Neuronal stem cell (in vitro differentiated cells): ENCODE measurements around the gene MYL9.
"Not testable (repeated sequence)": the region's sequence is repeated elsewhere in the genome, so short reads cannot be mapped to it uniquely, and the experiment has no call there.

ENCODE experiments used
- DNase-seq: peaks from one replicate; pipeline ENCODE4 v3.0.0-alpha.2; 2013; ENCODE audit warnings: low spot score
- H2AFZ ChIP-seq: one replicate; pipeline ENCODE4 v1.6.1; 2013; ENCODE audit warnings: mild to moderate bottlenecking, low read length, inconsistent platforms
- H2AK5ac ChIP-seq: 2 replicates; pipeline ENCODE4 v1.6.1; 2013; ENCODE audit warnings: low read depth, mild to moderate bottlenecking, inconsistent platforms, low read length, moderate library complexity, mixed read lengths
- H2BK120ac ChIP-seq: 2 replicates; pipeline ENCODE4 v1.6.1; 2013; ENCODE audit warnings: low read depth, mild to moderate bottlenecking, inconsistent platforms, low read length, moderate library complexity, mixed read lengths
- H2BK12ac ChIP-seq: one replicate; pipeline ENCODE4 v1.6.1; 2013; ENCODE audit warnings: low read length, inconsistent platforms
- H2BK15ac ChIP-seq: 2 replicates; pipeline ENCODE4 v1.6.1; 2013; ENCODE audit warnings: mild to moderate bottlenecking, low read length, inconsistent platforms, mixed read lengths
- H2BK5ac ChIP-seq: one replicate; pipeline ENCODE4 v1.6.1; 2013; ENCODE audit warnings: inconsistent platforms, mild to moderate bottlenecking, low read length, moderate library complexity
- H3K14ac ChIP-seq: one replicate; pipeline ENCODE4 v1.6.1; 2013; ENCODE audit warnings: low read length, inconsistent platforms
- H3K18ac ChIP-seq: 2 replicates; pipeline ENCODE4 v1.6.1; 2013; ENCODE audit warnings: low read length, inconsistent platforms
- H3K23ac ChIP-seq: 2 replicates; pipeline ENCODE4 v1.6.1; 2013; ENCODE audit warnings: low read depth, mild to moderate bottlenecking, mixed read lengths, low read length, inconsistent platforms; ENCODE audit not compliant: poor library complexity
- H3K27ac ChIP-seq: replicated peaks from 3 replicates; pipeline ENCODE4 v1.5.1; 2013; ENCODE audit warnings: low read length, inconsistent platforms
- H3K27me3 ChIP-seq, 3 experiments: 2 replicates each; pipeline ENCODE4 v1.6.1; 2013; ENCODE audit warnings: low read length in 3 of 3, mild to moderate bottlenecking in 2 of 3, inconsistent platforms in 1 of 3, low read depth in 1 of 3, mixed read lengths in 1 of 3, moderate library complexity in 1 of 3; ENCODE audit not compliant: control insufficient read depth in 3 of 3, insufficient read depth in 3 of 3
- H3K36me3 ChIP-seq, 2 donors: replicated peaks in 1 of 2; 2 replicates each; pipeline ENCODE4 v1.6.1; 2013; ENCODE audit warnings: low read length in 2 of 2; ENCODE audit not compliant: control insufficient read depth in 2 of 2, insufficient read depth in 2 of 2
- H3K4ac ChIP-seq: 2 replicates; pipeline ENCODE4 v1.6.1; 2013; ENCODE audit warnings: inconsistent platforms, mild to moderate bottlenecking, low read length, moderate library complexity
- H3K4me1 ChIP-seq, 2 donors: 1 replicate in 1 of 2; 2 replicates in 1 of 2; pipeline ENCODE4 v1.6.1; 2013; ENCODE audit warnings: low read length in 2 of 2, low read depth in 1 of 2; ENCODE audit not compliant: control insufficient read depth in 2 of 2, insufficient read depth in 1 of 2
- H3K4me2 ChIP-seq: one replicate; pipeline ENCODE4 v1.6.1; 2013; ENCODE audit warnings: mild to moderate bottlenecking, low read length, inconsistent platforms; ENCODE audit not compliant: insufficient read depth, poor library complexity, severe bottlenecking
- H3K4me3 ChIP-seq, 2 donors: 2 replicates each; pipeline ENCODE4 v1.5.1; 2013; ENCODE audit warnings: low read length in 2 of 2, mild to moderate bottlenecking in 2 of 2, inconsistent platforms in 1 of 2, moderate library complexity in 1 of 2
- H3K79me1 ChIP-seq: one replicate; pipeline ENCODE4 v1.6.1; 2013; ENCODE audit warnings: low read depth, mild to moderate bottlenecking, inconsistent platforms, low read length, moderate library complexity
- H3K9ac ChIP-seq: one replicate; pipeline ENCODE4 v1.6.1; 2013; ENCODE audit warnings: mild to moderate bottlenecking, low read depth, low read length, inconsistent platforms; ENCODE audit not compliant: poor library complexity
- H3K9me3 ChIP-seq, 2 donors: replicated peaks in 1 of 2; 2 replicates each; pipeline versions ENCODE3 to v1.6.1; 2013; ENCODE audit warnings: low read length in 2 of 2, mild to moderate bottlenecking in 2 of 2, inconsistent platforms in 1 of 2, low read depth in 1 of 2, mixed read lengths in 1 of 2, moderate library complexity in 1 of 2; ENCODE audit not compliant: control insufficient read depth in 2 of 2, insufficient read depth in 1 of 2
- H4K8ac ChIP-seq: one replicate; pipeline ENCODE4 v1.6.1; 2013; ENCODE audit warnings: low read depth, mild to moderate bottlenecking, inconsistent platforms, low read length, moderate library complexity
- H4K91ac ChIP-seq: one replicate; pipeline ENCODE4 v1.6.1; 2013; ENCODE audit warnings: low read length, low read depth, mild to moderate bottlenecking, inconsistent platforms; ENCODE audit not compliant: poor library complexity
- WGBS, 2 donors: extraction: QIAGEN DNeasy Blood & Tissue Kit; methylation state at CpG; one replicate each; pipeline ENCODE4 v1.1.7; 2013; ENCODE audit warnings: missing lambda C conversion rate in 2 of 2, mixed read lengths in 1 of 2; ENCODE audit not compliant: insufficient read length in 2 of 2, insufficient replicate concordance in 1 of 2; ENCODE audit errors: extremely low coverage in 2 of 2; 5-methylcytosine and 5-hydroxymethylcytosine counted together

Gene MYL9

DNA sequence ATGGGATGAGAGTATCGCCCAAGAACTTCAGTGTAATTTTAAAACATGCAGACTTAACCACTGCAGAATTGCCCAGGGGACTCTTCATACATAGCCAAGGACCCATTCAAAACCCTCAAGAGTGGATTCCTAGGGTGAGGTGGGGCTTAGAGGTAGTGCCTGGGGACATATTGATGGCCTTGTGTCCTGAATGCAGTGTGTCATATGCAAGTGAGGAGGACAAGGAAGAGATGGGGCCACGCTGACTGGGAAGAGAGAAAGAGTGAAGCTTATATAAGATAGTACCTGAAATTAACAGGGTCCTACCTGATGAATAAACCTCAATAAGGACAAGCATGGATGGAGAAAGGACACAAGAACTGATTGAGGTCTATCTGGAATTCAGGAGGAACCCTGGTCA is 13.9 kb downstream of the MYL9 start:
- Histone ChIP-seq H2BK12ac (no peak overlapping the region), H3K27me3 (no peaks in the 10 kb centered on the region), H2AFZ (no peak overlapping the region), H3K23ac (no peak overlapping the region), H3K4me1 (peaks cover 0 to 2% of the 10 kb centered on the region in 2 donors), H2AK5ac (no peak overlapping the region), H3K27ac (no peak overlapping the region), H2BK120ac (no peak overlapping the region), H3K4me3 (no peak overlapping the region), H2BK5ac (no peak overlapping the region), H3K4ac (no peak overlapping the region), H3K79me1 (peaks cover 3% of the 10 kb centered on the region), H3K18ac (no peak overlapping the region), H4K8ac (no peak overlapping the region), H3K9ac (no peak overlapping the region), H3K9me3 (no peaks in the 10 kb centered on the region), H3K36me3 (no peaks in the 10 kb centered on the region), H3K4me2 (no peak overlapping the region), H2BK15ac (no peak overlapping the region), H4K91ac (no peak overlapping the region), H3K14ac (no peak overlapping the region)
- WGBS, 2 donors: no CpG with 5 or more reads among the region's 2 CpGs
- no peak for DNase-seq

DNA sequence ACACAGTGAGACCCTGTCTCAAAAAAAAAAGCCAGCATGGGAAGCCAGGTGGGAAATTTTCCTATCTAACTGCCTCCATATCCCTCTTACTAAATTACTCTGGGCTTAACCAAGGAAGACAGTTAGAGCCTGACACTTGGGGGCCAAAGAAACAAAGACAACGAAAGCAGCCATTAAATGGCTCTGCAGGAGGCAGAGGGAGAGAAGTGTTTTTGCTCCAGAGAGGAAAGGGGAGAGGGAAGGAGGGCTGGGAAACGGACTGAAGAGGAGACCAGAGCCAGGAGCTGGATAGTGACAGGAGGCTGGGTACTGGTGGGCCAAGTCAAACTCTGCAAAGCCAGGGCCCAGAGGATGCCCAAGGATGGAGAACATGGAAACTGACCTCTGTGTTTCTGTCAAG is 21.4 kb downstream of the MYL9 start:
- Histone ChIP-seq H2BK5ac (no peak overlapping the region), H3K4me2 (no peak overlapping the region), H3K27me3 (no peaks in the 10 kb centered on the region), H3K4ac (no peak overlapping the region), H4K91ac (no peak overlapping the region), H3K4me1 (peaks cover 0 to 5% of the 10 kb centered on the region in 2 donors), H3K4me3 (no peak overlapping the region), H2BK120ac (no peak overlapping the region), H3K9me3 (peaks cover 6 to 7% of the 10 kb centered on the region in 2 donors), H2AK5ac (no peak overlapping the region), H3K23ac (no peak overlapping the region), H2BK12ac (no peak overlapping the region), H3K18ac (peak overlapping the region; percentile 44), H2BK15ac (no peak overlapping the region), H3K27ac (no peak overlapping the region), H3K36me3 (no peaks in the 10 kb centered on the region), H3K14ac (no peak overlapping the region), H3K79me1 (no peaks in the 10 kb centered on the region), H2AFZ (peak overlapping the region; percentile 46), H3K9ac (no peak overlapping the region), H4K8ac (no peak overlapping the region)
- WGBS, 2 donors: no CpG with 5 or more reads among the region's 2 CpGs
- no peak for DNase-seq

- H4K8ac ChIP-seq: no peak overlapping the region
- H3K4me3 ChIP-seq: no peak overlapping the region
- no peak overlapping the region for H3K18ac ChIP-seq
- no peaks in the 10 kb centered on the region for H3K36me3 ChIP-seq
- no peak overlapping the region for H2AK5ac ChIP-seq
- no peak overlapping the region for H3K4me2 ChIP-seq
- H2BK120ac ChIP-seq: no peak overlapping the region
- H3K27ac ChIP-seq: no peak overlapping the region
- H2BK15ac ChIP-seq: no peak overlapping the region
- H3K14ac ChIP-seq: no peak overlapping the region
- no peak overlapping the region for H4K91ac ChIP-seq
- H3K9ac ChIP-seq: no peak overlapping the region
- no peak overlapping the region for H2BK12ac ChIP-seq
- H3K4me1 ChIP-seq: peaks cover 0 to 5% of the 10 kb centered on the region in 2 donors
- H3K79me1 ChIP-seq: no peaks in the 10 kb centered on the region
- H2BK5ac ChIP-seq: no peak overlapping the region
- no peak overlapping the region for H3K4ac ChIP-seq
- WGBS, 2 donors: no CpG with 5 or more reads among the region's 1 CpG
- no peak overlapping the region for H2AFZ ChIP-seq
- no peak for DNase-seq
- H3K9me3 ChIP-seq: peaks cover 6 to 7% of the 10 kb centered on the region in 2 donors
- H3K27me3 ChIP-seq: no peaks in the 10 kb centered on the region
- no peak overlapping the region for H3K23ac ChIP-seq
These were observed 22.1 kb downstream of the MYL9 start for GRCh38 chr20:36563374-36563773.

DNA sequence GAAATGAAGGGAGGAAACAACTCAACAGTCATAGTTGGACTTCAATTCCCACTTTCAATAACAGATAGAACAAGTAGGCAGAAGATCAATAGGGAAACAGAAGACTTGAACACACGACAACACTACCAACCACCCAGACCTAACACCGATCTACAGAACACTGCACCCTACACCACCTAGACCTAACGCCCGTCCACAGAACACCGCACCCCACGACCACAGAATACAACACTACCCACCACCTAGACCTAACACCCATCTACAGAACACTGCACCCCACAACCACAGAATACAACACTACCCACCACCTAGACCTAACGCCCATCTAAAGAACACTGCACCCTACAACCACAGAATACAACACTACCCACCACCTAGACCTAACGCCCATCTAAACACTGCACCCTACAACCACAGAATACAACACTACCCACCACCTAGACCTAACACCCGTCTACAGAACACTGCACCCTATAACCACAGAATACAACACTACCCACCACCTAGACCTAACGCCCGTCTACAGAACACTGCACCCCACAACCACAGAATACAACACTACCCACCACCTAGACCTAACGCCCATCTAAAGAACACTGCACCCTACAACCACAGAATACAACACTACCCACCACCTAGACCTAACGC is 22.9 kb downstream of the MYL9 start:
- H3K4me3 ChIP-seq, H2AFZ ChIP-seq, H4K91ac ChIP-seq, H4K8ac ChIP-seq, H3K79me1 ChIP-seq, H3K27me3 ChIP-seq, H2AK5ac ChIP-seq, H3K18ac ChIP-seq, H3K4me2 ChIP-seq, H3K36me3 ChIP-seq, DNase-seq, H2BK15ac ChIP-seq, H3K4me1 ChIP-seq, H3K9me3 ChIP-seq, H2BK120ac ChIP-seq, H3K23ac ChIP-seq, H3K14ac ChIP-seq, H3K27ac ChIP-seq, H3K4ac ChIP-seq, H2BK5ac ChIP-seq, H2BK12ac ChIP-seq, H3K9ac ChIP-seq: not testable (repeated sequence)
- WGBS, 2 donors: no CpG with 5 or more reads among the region's 13 CpGs
